Fibroblast of lung (primary cell): ENCODE results near the gene HIP1R. TPM values are rescaled to one million over a fixed set of nuclear protein-coding genes. Genes with fewer than 3 reads are reported as not detected.

Experiments used
- DNase-seq, 2 donors: peaks; one replicate each; pipeline versions ENCODE4 v3.0.0 to v3.0.0-alpha.2; 2010; ENCODE audit warnings: low read depth in 2 of 2
- H2AFZ ChIP-seq: 2 replicates; pipeline ENCODE4 v1.5.1; 2012; ENCODE audit warnings: low read length, control low read depth, inconsistent platforms
- H3K27ac ChIP-seq: 2 replicates; pipeline ENCODE4 v1.5.1; 2011; ENCODE audit warnings: low read length, control low read depth; ENCODE audit not compliant: insufficient read depth
- H3K27me3 ChIP-seq: 2 replicates; pipeline ENCODE4 v1.5.1; 2011; ENCODE audit warnings: mild to moderate bottlenecking, low read length; ENCODE audit not compliant: control insufficient read depth, insufficient read depth
- H3K36me3 ChIP-seq: 2 replicates; pipeline ENCODE4 v1.5.1; 2011; ENCODE audit warnings: low read length; ENCODE audit not compliant: control insufficient read depth, insufficient read depth
- H3K4me1 ChIP-seq: 2 replicates; pipeline ENCODE4 v1.5.1; 2011; ENCODE audit warnings: low read length; ENCODE audit not compliant: control insufficient read depth, insufficient read depth; ENCODE audit errors: extremely low read depth
- H3K4me2 ChIP-seq: 2 replicates; pipeline ENCODE4 v1.5.1; 2011; ENCODE audit warnings: low read length, control low read depth; ENCODE audit not compliant: insufficient read depth; ENCODE audit errors: extremely low read depth
- H3K4me3 ChIP-seq, 4 experiments: fragments of 200-600 bp in 1 of 4; sonication (generic) in 1 of 4; replicated peaks in 1 of 4; 2 replicates each; pipeline ENCODE4 v1.5.1; 2011 to 2016; ENCODE audit warnings: low read length in 4 of 4, low read depth in 3 of 4, mild to moderate bottlenecking in 3 of 4, control low read depth in 2 of 4, inconsistent platforms in 1 of 4, mixed read lengths in 1 of 4; ENCODE audit not compliant: insufficient read depth in 1 of 4; ENCODE audit errors: control extremely low read depth in 1 of 4
- H3K79me2 ChIP-seq: 2 replicates; pipeline ENCODE4 v1.5.1; 2012; ENCODE audit warnings: mild to moderate bottlenecking, low read length, inconsistent platforms; ENCODE audit not compliant: control insufficient read depth, insufficient read depth
- H3K9ac ChIP-seq: 2 replicates; pipeline ENCODE4 v1.5.1; 2011; ENCODE audit warnings: mild to moderate bottlenecking, low read length, control low read depth; ENCODE audit not compliant: insufficient read depth
- H3K9me3 ChIP-seq: 2 replicates; pipeline ENCODE4 v1.5.1; 2012; ENCODE audit warnings: low read depth, low read length; ENCODE audit not compliant: control insufficient read depth, insufficient read depth
- H4K20me1 ChIP-seq: 2 replicates; pipeline ENCODE4 v1.5.1; 2011; ENCODE audit warnings: low read length; ENCODE audit not compliant: control insufficient read depth, insufficient read depth; ENCODE audit errors: extremely low read depth
- EZH2 ChIP-seq: IDR thresholded peaks from 2 replicates; pipeline ENCODE4 v1.5.1; 2012; ENCODE audit warnings: low read length, control low read depth, mild to moderate bottlenecking; ENCODE audit errors: missing control alignments
- polyA plus RNA-seq, 2 donors: library from polyadenylated mRNA; depleted of rRNA in 1 of 2; stranded (reverse) in 1 of 2; unstranded in 1 of 2; fragments of >200 nt; gene quantifications; 2 replicates each; pipeline ENCODE4 v1.2.1, GENCODE V29; 2011 to 2012; ENCODE audit warnings: missing spikeins in 1 of 2
- total RNA-seq: library from RNA; depleted of rRNA; stranded (reverse); fragments of >200 nt; gene quantifications from 2 replicates; pipeline ENCODE4 v1.2.1, GENCODE V29; 2014
- TF ChIP-seq, protein P1 (sequence below), 2 donors: IDR thresholded peaks in 1 of 2; conservative IDR thresholded peaks in 1 of 2; 1 replicate in 1 of 2; 2 replicates in 1 of 2; pipeline ENCODE4 v1.5.1; 2011 to 2012; ENCODE audit warnings: low read length in 2 of 2, control low read depth in 1 of 2, inconsistent platforms in 1 of 2, low read depth in 1 of 2, mild to moderate bottlenecking in 1 of 2

The HIP1R gene
- total and polyA plus RNA-seq, 2 donors (not counting 1 experiment from before 2014, with no cell fraction given) = 3.4 to 21.3 TPM

DNA sequence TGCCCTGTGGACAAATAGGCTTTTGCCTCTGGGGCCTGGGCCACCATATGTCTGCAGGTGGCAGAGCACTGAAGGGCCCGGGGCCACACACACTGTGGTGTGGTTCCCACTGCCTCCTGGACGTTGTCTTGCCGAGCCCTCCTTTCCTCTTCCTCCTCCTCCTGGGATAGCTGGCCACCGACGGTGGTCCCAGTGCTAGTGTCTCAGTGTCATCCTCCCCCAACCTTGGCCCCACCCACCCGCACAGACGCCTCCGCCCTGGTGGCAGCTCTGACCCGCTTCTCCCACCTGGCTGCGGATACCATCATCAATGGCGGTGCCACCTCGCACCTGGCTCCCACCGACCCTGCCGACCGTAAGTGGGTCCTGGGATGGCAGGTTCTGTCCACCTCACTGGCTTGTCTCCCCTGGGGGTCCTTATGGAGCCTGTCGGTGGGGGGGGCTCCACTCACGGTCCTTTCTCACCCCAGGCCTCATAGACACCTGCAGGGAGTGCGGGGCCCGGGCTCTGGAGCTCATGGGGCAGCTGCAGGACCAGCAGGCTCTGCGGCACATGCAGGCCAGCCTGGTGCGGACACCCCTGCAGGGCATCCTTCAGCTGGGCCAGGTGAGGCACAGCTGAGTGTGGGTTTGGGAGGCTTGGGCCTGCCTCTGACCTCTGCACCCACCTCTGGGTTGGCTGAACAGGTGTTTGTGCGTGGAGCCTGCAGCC is 23.5 kb downstream of the HIP1R start:
- no peak overlapping the region for H3K4me3 ChIP-seq
- DNase-seq = no peak
- no peaks in the 10 kb centered on the region for H3K9me3 ChIP-seq
- H3K4me1 ChIP-seq = no peaks in the 10 kb centered on the region
- H3K9ac ChIP-seq = no peak overlapping the region
- H3K27me3 ChIP-seq = no peaks in the 10 kb centered on the region
- H2AFZ ChIP-seq = no peak overlapping the region
- no peaks in the 10 kb centered on the region for H3K79me2 ChIP-seq
- H3K36me3 ChIP-seq = peaks cover 9% of the 10 kb centered on the region
- H3K4me2 ChIP-seq = no peak overlapping the region
- TF ChIP-seq, protein P1, sequence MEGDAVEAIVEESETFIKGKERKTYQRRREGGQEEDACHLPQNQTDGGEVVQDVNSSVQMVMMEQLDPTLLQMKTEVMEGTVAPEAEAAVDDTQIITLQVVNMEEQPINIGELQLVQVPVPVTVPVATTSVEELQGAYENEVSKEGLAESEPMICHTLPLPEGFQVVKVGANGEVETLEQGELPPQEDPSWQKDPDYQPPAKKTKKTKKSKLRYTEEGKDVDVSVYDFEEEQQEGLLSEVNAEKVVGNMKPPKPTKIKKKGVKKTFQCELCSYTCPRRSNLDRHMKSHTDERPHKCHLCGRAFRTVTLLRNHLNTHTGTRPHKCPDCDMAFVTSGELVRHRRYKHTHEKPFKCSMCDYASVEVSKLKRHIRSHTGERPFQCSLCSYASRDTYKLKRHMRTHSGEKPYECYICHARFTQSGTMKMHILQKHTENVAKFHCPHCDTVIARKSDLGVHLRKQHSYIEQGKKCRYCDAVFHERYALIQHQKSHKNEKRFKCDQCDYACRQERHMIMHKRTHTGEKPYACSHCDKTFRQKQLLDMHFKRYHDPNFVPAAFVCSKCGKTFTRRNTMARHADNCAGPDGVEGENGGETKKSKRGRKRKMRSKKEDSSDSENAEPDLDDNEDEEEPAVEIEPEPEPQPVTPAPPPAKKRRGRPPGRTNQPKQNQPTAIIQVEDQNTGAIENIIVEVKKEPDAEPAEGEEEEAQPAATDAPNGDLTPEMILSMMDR (conservative IDR thresholded peaks at IDR 0.05 in 1 of 2, IDR thresholded peaks at IDR 0.05 in 1 of 2; ENCODE audit: low read depth in 1 of 2, low read length in 2 of 2) = no peak
- no peak for TF ChIP-seq EZH2
- H3K27ac ChIP-seq = no peak overlapping the region
- no peaks in the 10 kb centered on the region for H4K20me1 ChIP-seq

DNA sequence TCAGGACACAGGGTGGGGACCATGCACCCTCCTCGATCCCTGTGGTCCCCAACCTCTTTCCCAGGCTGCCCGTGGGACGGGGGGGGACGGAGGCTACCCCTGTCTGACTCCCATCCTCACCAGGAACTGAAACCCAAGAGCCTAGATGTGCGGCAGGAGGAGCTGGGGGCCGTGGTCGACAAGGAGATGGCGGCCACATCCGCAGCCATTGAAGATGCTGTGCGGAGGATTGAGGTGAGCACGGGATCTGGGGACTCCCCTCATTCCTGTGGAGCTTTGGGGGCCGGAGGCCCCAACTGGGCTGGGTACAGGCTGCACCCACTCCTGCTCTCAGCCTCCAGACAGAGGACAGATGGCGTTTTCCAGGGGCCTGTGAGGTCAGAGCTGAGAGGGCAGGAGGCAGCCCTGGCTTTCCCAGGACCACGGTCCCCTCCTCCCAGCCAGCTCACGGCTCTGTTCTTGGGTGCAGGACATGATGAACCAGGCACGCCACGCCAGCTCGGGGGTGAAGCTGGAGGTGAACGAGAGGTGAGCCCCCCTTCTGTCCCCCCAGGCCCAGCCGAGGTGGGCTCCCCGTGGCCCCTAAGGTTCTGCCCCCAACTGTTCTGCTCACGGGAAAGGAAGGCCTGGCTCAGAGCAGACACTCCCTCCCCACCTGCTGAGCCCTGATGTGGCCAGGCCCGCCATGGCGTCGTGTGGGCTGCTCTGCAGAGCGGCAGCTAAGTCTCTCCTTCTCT is 24.2 kb downstream of the HIP1R start:
- Histone ChIP-seq H3K9ac (no peak overlapping the region), H3K4me3 (no peak overlapping the region), H4K20me1 (no peaks in the 10 kb centered on the region), H3K27ac (no peak overlapping the region), H3K27me3 (no peaks in the 10 kb centered on the region), H3K36me3 (peaks cover 9% of the 10 kb centered on the region), H2AFZ (no peak overlapping the region), H3K4me2 (no peak overlapping the region), H3K9me3 (no peaks in the 10 kb centered on the region), H3K79me2 (no peaks in the 10 kb centered on the region), H3K4me1 (no peaks in the 10 kb centered on the region)
- no peak for DNase-seq
- TF ChIP-seq, protein P1 (conservative IDR thresholded peaks at IDR 0.05 in 1 of 2, IDR thresholded peaks at IDR 0.05 in 1 of 2; ENCODE audit: low read depth in 1 of 2, low read length in 2 of 2) = no peak
- no peak for TF ChIP-seq EZH2

DNA sequence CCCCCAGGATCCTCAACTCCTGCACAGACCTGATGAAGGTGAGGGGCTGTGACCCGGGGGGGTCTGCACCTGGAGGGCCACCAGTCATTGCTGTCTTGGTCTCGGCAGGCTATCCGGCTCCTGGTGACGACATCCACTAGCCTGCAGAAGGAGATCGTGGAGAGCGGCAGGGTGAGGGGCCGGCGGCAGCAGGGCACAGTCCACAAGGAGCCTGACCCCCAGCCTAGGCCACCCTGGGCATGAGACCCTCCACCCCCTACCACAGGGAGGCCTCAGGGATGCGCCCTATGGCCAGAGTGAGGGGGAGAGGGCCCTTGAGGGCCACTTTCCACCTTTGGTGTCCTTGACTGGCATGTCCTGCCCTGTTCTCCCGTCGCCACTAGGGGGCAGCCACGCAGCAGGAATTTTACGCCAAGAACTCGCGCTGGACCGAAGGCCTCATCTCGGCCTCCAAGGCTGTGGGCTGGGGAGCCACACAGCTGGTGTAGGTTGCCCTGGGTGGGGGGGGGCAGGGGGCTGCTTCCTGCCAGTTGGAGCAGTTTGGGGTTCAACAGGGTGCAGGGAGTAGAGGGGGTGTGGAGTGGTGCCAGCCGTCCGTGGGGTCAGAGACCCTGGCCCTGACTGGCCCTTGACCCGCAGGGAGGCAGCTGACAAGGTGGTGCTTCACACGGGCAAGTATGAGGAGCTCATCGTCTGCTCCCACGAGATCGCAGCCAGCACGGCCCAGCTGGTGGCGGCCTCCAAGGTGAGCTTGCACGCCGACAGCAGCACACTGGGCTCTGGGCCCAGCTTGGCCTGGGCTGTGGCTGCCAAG is 25.0 kb downstream of the HIP1R start:
- Histone ChIP-seq H3K9ac (no peak overlapping the region), H2AFZ (no peak overlapping the region), H3K27ac (no peak overlapping the region), H3K9me3 (no peaks in the 10 kb centered on the region), H3K27me3 (no peaks in the 10 kb centered on the region), H3K4me3 (no peak overlapping the region), H4K20me1 (no peaks in the 10 kb centered on the region), H3K4me2 (no peak overlapping the region), H3K36me3 (peaks cover 9% of the 10 kb centered on the region), H3K4me1 (no peaks in the 10 kb centered on the region), H3K79me2 (no peaks in the 10 kb centered on the region)
- TF ChIP-seq, protein P1 (conservative IDR thresholded peaks at IDR 0.05 in 1 of 2, IDR thresholded peaks at IDR 0.05 in 1 of 2; ENCODE audit: low read depth in 1 of 2, low read length in 2 of 2) = peak; percentile 80 to 84
- TF ChIP-seq EZH2 = no peak
- DNase-seq = peak; percentile 56 to 83
